Erythroblast (primary cell): ENCODE measurements around the gene RIMKLA.

Experiments
- GATA1 ChIP-seq: IDR thresholded peaks from 2 replicates; pipeline ENCODE4 v1.6.1; 2011; ENCODE audit warnings: low read depth, mild to moderate bottlenecking, control low read depth, low read length, moderate library complexity
- POLR2A ChIP-seq: IDR thresholded peaks from 2 replicates; pipeline ENCODE4 v1.6.1; 2011; ENCODE audit warnings: mild to moderate bottlenecking, low read length

- no peak for TF ChIP-seq POLR2A
- no peak for TF ChIP-seq GATA1
Observed at GRCh38 chr1:42364089-42364488, 16.5 kb upstream of the RIMKLA start.
